Activated CD4-positive, alpha-beta T cell treated with anti-CD3 and anti-CD28 coated beads, Interleukin-2, amount 50 U/mL, for 48 hours (primary cell): ENCODE data around the gene MXRA7.
"Not testable (repeated sequence)": the region's sequence is repeated elsewhere in the genome, so short reads cannot be mapped to it uniquely, and the experiment has no call there.

Experiments
- DNase-seq, 2 experiments: peaks; one replicate each; pipeline ENCODE4 v3.0.0-alpha.2; 2020

The MXRA7 gene

GRCh38 chr17:76640550-76641380 lies 70.0 kb downstream of the MXRA7 start:
- no peak for DNase-seq

- no peak for DNase-seq
Observed at GRCh38 chr17:76638263-76638662, 72.5 kb downstream of the MXRA7 start.

- not testable (repeated sequence) for DNase-seq
Observed at GRCh38 chr17:76636486-76637206, 74.1 kb downstream of the MXRA7 start.

- DNase-seq: no peak
Observed at GRCh38 chr17:76635659-76636360, 75.0 kb downstream of the MXRA7 start.

GRCh38 chr17:76635039-76635438 lies 75.7 kb downstream of the MXRA7 start:
- DNase-seq: no peak

- DNase-seq: no peak
Observed at GRCh38 chr17:76633628-76634328, 77.0 kb downstream of the MXRA7 start.

GRCh38 chr17:76631821-76632565 lies 78.8 kb downstream of the MXRA7 start:
- no peak for DNase-seq

GRCh38 chr17:76630151-76630550 lies 80.6 kb downstream of the MXRA7 start:
- DNase-seq: no peak
